DMS79 (cell line): ENCODE results near the gene PIK3R6.

Experiments
- DNase-seq: peaks from one replicate; lab custom pipeline; 2025; lab: John Stamatoyannopoulos, UW

The PIK3R6 gene

GRCh38 chr17:8849311-8850041 lies 18.0 kb downstream of the PIK3R6 start:
- DNase-seq, result no peak

GRCh38 chr17:8847891-8848290 lies 19.6 kb downstream of the PIK3R6 start:
- no peak for DNase-seq

DNA sequence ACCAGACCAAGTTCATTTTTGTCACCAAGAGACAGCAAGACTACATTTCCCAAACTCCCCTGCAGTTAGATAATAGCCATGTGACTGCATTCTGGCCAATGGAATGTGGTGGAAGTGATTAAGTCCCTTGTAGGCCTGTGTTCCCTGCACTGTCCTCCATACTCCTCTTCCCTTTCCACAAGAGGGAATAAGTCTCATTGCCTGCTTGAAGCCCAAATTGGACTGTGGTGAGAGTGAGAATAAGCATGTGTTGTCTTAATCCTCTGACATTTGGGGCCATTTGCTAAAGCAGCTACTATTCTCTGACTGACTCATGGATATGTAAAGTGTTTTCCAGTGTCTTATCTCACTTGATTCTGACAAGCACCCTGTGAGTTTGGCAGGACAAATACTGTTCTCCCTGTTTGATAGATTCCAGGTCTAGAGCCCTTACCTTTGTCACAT lies 20.7 kb downstream of the PIK3R6 start:
- DNase-seq, result no peak

- no peak for DNase-seq
Observed at GRCh38 chr17:8844229-8845218, 22.9 kb downstream of the PIK3R6 start.

DNA sequence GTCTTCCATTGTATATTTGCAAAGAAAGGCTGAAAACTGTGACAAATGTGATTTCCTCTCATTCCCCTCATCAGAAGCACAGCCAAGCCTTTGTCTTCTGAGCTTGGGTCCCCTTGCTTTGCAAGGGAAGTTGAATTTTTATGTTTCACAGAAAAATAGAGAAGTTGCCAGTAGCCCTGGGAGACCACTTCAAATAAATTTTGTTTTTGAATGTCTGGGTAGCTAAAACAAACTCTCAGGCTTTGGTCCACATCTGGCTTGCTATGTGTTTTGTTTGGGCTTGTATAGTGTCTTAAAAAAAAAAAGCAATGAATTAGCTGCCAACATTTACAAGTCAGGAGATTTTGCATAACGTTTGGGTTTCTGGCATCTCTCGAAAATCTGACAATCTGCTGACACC lies 24.1 kb downstream of the PIK3R6 start:
- DNase-seq, result no peak

DNA sequence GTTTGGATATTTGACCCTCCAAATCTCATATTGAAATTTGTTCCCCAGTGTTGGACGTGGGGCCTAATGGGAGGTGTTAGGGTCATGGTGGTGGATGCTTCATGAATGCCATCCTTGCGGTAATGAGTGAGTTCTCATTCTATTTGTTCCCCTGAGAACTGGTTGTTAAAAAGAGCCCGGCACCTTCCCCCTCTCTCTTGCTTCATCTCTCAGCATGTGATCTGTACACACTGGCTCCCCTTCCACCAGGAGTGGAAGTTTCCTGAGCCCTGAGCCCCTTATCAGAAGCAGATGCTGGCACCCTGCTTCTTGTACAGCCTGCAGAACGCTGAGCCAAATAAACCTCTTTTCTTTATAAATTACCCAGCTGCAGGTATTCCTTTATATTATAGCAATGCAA lies 25.6 kb downstream of the PIK3R6 start:
- DNase-seq, result no peak

DNA sequence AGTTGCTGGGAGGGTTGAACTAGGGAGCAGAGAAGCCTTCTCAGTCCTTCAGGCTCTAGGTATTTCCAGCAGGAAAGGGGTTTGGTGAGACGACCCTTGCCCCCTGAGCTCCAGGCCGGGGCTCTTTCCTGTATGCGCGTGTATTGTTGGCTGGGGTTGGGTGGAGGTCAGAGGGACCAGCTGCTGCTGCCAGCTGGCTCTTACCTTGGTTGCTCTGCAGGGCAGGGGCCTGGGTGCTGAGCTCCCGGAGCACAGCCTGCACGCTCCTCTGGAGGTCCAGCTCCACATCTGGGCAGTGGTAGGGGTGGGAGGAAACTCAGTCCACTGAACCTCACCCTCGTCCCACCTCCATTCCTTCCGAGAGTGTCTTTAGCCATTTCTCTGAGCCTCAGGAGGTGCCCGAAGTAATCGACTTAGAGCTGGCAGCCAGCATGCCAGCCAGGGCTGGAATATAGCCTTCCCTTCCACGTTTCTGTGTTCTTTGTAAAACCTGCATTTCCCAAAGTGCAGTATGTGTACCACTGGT lies 28.0 kb downstream of the PIK3R6 start:
- DNase-seq, result no peak

GRCh38 chr17:8838551-8839095 lies 28.9 kb downstream of the PIK3R6 start:
- DNase-seq, result no peak

DNA sequence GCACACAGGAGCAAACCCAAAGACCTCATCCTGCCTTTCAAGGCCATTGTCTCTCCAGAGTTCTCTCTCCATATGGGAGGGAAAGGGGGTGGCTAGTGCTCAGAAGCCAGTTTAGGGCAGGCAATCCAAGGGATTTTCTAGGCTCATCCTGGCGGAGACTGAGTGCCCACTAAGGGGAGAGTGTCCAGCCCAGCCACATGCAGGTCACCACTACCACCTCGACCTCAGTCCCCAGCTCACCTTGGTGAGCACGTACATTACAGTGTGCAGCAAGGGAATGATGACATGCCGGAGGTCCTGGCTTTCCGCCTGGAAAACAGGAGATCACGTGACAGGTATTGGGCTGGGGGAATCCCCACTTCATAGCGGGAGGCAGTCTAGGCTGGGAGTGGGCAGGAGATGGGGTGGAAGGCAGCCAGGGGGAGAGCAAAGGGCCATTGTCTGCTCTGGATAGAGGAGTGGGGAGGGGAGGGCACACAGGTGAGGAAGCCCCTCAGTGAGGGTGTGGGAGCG lies 29.9 kb downstream of the PIK3R6 start:
- DNase-seq, result no peak

DNA sequence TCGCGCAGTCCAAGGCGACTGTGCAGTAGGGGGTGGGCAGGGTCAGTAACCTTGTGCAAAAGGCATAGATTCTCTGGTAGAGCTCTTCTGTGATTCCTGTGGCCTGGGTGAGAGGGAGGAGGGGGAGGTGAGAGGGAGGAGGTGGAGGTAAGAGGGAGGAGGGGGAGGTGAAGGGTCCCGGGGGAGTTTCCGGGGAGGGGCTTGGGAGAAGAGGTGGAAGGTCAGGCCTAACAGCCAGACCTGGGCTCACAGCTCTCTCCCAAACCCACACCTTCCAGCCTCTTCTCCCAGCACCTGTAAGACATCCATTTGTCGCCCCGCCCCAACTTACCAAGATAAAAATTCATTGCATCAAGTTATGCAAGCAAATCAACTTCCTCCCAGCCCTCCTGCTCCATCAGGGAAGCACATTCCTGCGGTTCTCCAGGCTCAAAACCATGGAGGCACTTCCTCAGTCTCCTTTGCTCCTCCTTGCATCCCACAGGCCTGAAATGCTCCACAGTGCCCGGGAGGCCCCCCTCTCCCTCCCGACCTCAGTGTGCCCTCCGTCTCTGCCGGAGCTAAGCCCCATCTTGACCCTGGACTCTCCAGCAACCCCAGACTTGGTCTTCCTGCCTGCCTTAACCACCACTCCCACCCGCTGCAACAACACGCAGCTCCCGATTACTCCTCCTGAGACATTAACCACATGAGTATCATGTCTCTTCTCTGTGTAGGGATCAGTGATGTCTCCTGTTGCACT lies 30.5 kb downstream of the PIK3R6 start:
- no peak for DNase-seq

- DNase-seq, result no peak
Observed at GRCh38 chr17:8835631-8836364, 31.7 kb downstream of the PIK3R6 start.

GRCh38 chr17:8835106-8835505 lies 32.4 kb downstream of the PIK3R6 start:
- no peak for DNase-seq

GRCh38 chr17:8832711-8833352 lies 34.6 kb downstream of the PIK3R6 start:
- no peak for DNase-seq

- no peak for DNase-seq
Observed at GRCh38 chr17:8831234-8831849, 36.1 kb downstream of the PIK3R6 start.

GRCh38 chr17:8830141-8830540 lies 37.3 kb downstream of the PIK3R6 start:
- no peak for DNase-seq

DNA sequence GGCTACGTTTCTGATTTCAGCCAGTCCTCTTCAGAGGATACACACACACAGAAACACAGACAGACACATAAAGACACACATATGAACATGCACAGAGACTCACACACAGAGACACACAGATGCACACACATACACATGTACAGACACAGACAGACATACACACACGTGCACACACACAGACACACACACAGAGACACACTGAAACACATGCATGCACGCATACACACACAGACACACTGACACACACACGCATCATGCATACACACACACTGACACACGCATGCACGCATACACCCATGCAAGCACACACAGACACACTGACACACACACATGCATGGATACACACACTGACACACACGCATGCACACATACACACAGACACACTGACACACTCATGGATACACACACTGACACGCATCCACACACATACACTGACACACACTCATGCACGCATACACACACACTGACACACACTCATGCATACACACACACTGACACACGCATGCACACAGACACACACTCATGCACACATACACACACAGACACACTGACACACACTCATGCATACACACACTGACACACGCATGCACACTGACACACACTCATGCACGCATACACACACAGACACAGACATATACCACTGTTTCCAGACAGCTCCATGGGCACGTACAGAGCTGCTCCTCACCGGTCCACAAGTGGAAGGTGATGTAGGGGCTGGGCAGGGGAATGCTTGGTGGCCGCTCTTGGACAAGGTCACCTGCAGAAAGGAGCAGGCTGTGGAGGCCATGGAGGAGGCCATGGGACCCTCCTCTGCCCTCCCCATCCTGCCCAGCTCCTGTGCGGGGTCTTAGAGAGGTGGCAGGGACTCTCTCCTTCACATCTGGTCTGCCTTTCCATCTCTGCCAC lies 38.2 kb downstream of the PIK3R6 start:
- DNase-seq, result no peak

DNA sequence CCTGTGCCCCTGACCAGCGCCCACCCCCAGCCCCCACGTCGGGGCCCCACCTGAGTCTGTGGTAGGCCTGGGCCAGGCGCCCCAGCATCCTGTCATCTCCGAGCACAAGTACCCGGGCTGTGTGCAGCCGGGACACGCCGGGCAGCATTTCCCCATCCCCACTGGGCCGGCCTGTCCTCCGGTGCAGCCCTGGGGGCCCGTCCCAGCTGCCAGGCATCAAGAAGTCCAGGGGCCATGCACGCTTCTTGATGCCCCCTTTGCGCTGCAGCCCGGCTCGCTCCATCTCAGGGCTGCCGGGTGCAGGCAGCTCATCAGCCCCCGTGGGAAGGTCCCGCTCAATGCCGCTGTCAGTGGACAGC lies 39.0 kb downstream of the PIK3R6 start:
- DNase-seq, result no peak

DNA sequence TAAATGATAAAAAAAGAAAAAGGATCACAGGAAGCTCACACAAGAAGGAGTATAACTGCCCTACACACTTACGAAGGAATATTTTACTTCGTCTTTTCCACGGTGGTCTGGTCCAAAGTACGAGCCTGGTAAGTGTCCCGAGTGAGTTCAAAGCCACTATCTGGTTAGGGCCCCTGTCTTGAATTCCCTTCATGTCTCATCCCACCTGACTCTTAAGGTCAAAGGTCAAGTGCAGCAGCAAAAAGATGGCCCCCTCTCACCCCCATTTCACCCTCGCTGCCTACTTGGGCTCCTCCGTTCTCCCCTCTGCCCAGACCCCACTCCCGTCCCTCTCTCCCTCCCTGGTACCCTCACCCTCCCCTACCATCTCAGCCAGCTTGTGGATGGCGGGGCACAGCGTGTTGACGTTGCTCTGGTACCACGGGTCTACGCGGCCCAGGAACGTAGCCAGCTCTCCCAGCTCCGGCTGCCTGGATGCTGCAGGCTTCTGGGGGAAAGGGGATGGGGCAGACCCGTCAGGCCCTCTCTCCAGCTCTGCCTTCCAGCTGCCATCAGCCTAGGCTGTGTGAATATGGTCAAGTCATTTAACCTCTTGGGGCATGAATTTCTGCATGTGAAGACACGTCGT lies 40.6 kb downstream of the PIK3R6 start:
- no peak for DNase-seq
